ENCODE measurements around the gene USP22.

The USP22 gene

GRCh38 chr17:21025451-21025850, 17.4 kb downstream of the USP22 start:
- no peak overlapping the region for H3K27ac ChIP-seq (ENCODE audit: poor library complexity, severe bottlenecking)
- H3K36me3 ChIP-seq (ENCODE audit: low read depth): peaks cover 98% of the 10 kb centered on the region
- no peaks in the 10 kb centered on the region for H3K9me3 ChIP-seq (ENCODE audit: severe bottlenecking)
- no peaks in the 10 kb centered on the region for H3K27me3 ChIP-seq (ENCODE audit: insufficient read depth, poor library complexity, severe bottlenecking)
- no peak for TF ChIP-seq CTCF (IDR thresholded peaks at IDR 0.05; ENCODE audit: poor library complexity, severe bottlenecking)
- DNase-seq (ENCODE audit: low spot score) (no peak), ATAC-seq (ENCODE audit: low read depth) (no peak)
- H3K4me3 ChIP-seq (ENCODE audit: severe bottlenecking): no peak overlapping the region
- H3K4me1 ChIP-seq (ENCODE audit: insufficient read depth, poor library complexity, severe bottlenecking): peaks cover 17% of the 10 kb centered on the region

GRCh38 chr17:21024024-21024423, 18.8 kb downstream of the USP22 start:
- Histone ChIP-seq H3K27ac (ENCODE audit: poor library complexity, severe bottlenecking) (no peak overlapping the region), H3K4me1 (ENCODE audit: insufficient read depth, poor library complexity, severe bottlenecking) (peaks cover 2% of the 10 kb centered on the region), H3K36me3 (ENCODE audit: low read depth) (peaks cover 100% of the 10 kb centered on the region), H3K9me3 (ENCODE audit: severe bottlenecking) (no peaks in the 10 kb centered on the region), H3K4me3 (ENCODE audit: severe bottlenecking) (no peak overlapping the region), H3K27me3 (ENCODE audit: insufficient read depth, poor library complexity, severe bottlenecking) (no peaks in the 10 kb centered on the region)
- TF ChIP-seq CTCF (IDR thresholded peaks at IDR 0.05; ENCODE audit: poor library complexity, severe bottlenecking): no peak
- ATAC-seq (ENCODE audit: low read depth): no peak
- no peak for DNase-seq (ENCODE audit: low spot score)

GRCh38 chr17:21021208-21021803, 21.5 kb downstream of the USP22 start:
- no peak for ATAC-seq (ENCODE audit: low read depth)
- no peaks in the 10 kb centered on the region for H3K4me1 ChIP-seq (ENCODE audit: insufficient read depth, poor library complexity, severe bottlenecking)
- H3K27ac ChIP-seq (ENCODE audit: poor library complexity, severe bottlenecking): no peak overlapping the region

GRCh38 chr17:21020622-21021021, 22.2 kb downstream of the USP22 start:
- no peak for DNase-seq (ENCODE audit: low spot score)
- TF ChIP-seq CTCF (IDR thresholded peaks at IDR 0.05; ENCODE audit: poor library complexity, severe bottlenecking): no peak
- no peaks in the 10 kb centered on the region for H3K27me3 ChIP-seq (ENCODE audit: insufficient read depth, poor library complexity, severe bottlenecking)
- ATAC-seq (ENCODE audit: low read depth): no peak
- H3K9me3 ChIP-seq (ENCODE audit: severe bottlenecking): no peaks in the 10 kb centered on the region
- H3K4me3 ChIP-seq (ENCODE audit: severe bottlenecking): no peak overlapping the region
- H3K36me3 ChIP-seq (ENCODE audit: low read depth): peaks cover 100% of the 10 kb centered on the region
- no peaks in the 10 kb centered on the region for H3K4me1 ChIP-seq (ENCODE audit: insufficient read depth, poor library complexity, severe bottlenecking)
- no peak overlapping the region for H3K27ac ChIP-seq (ENCODE audit: poor library complexity, severe bottlenecking)

More at GRCh38 chr17:21021208-21021803, 21.5 kb downstream of the USP22 start:
- Histone ChIP-seq H3K27me3 (ENCODE audit: insufficient read depth, poor library complexity, severe bottlenecking) (no peaks in the 10 kb centered on the region), H3K9me3 (ENCODE audit: severe bottlenecking) (no peaks in the 10 kb centered on the region), H3K36me3 (ENCODE audit: low read depth) (peaks cover 100% of the 10 kb centered on the region), H3K4me3 (ENCODE audit: severe bottlenecking) (no peak overlapping the region)
- peak; percentile 8 for DNase-seq (ENCODE audit: low spot score)
- no peak for TF ChIP-seq CTCF (IDR thresholded peaks at IDR 0.05; ENCODE audit: poor library complexity, severe bottlenecking)

- DNase-seq (ENCODE audit: low spot score): no peak
- no peaks in the 10 kb centered on the region for H3K4me1 ChIP-seq (ENCODE audit: insufficient read depth, poor library complexity, severe bottlenecking)
- H3K9me3 ChIP-seq (ENCODE audit: severe bottlenecking): no peaks in the 10 kb centered on the region
- H3K27ac ChIP-seq (ENCODE audit: poor library complexity, severe bottlenecking): no peak overlapping the region
- H3K4me3 ChIP-seq (ENCODE audit: severe bottlenecking): no peak overlapping the region
- TF ChIP-seq CTCF (IDR thresholded peaks at IDR 0.05; ENCODE audit: poor library complexity, severe bottlenecking): peak; percentile 23
- peaks cover 100% of the 10 kb centered on the region for H3K36me3 ChIP-seq (ENCODE audit: low read depth)
- 0 out of 3 replicates have a peak, but pooled peaks have one; percentile 29 for ATAC-seq (ENCODE audit: low read depth)
- no peaks in the 10 kb centered on the region for H3K27me3 ChIP-seq (ENCODE audit: insufficient read depth, poor library complexity, severe bottlenecking)
Observed at GRCh38 chr17:21019976-21020586, 22.7 kb downstream of the USP22 start.

Measured in RWPE2 (cell line).